HepG2 (cell line): ENCODE measurements around the gene MFSD12. TPM values are rescaled to one million over a fixed set of nuclear protein-coding genes. Genes with fewer than 3 reads are reported as not detected.
A peak's percentile ranks its signal among the peaks of the same experiment; 100 is the strongest.

Source experiments
- ATAC-seq: fragments of 200-7000 bp; cut with Tn5 transposase; 3 replicates; pipeline ENCODE4 v1.9.1; 2020; ENCODE audit warnings: mild to moderate bottlenecking, moderate library complexity
- BruUV-seq: library from RNA; stranded (reverse); fragments of 400-500 nt; replicated peaks from 2 replicates; lab custom pipeline; 2021; lab: Mats Ljungman, UMichigan
- CTCF ChIA-PET: fragments of 300-600 bp; formaldehyde crosslinking; extraction: SDS; loops from one replicate; lab custom pipeline; 2021; ENCODE audit warnings: low total read pairs, inconsistent platforms, low intra/inter-chr PET ratio; lab: Yijun Ruan, JAX
- POLR2A ChIA-PET: fragments of 350-600 bp; sonication (Branson Sonifier 250); formaldehyde crosslinking; loops from one replicate; lab custom pipeline; 2020; ENCODE audit warnings: antibody characterized with exemption, inconsistent platforms; lab: Yijun Ruan, JAX
- DNase-seq: peaks from one replicate; pipeline ENCODE4 v3.0.0-alpha.2; 2015; ENCODE audit warnings: low spot score
- FAIRE-seq: peaks from 3 replicates; lab custom pipeline; 2011; peaks lifted over from hg19 to GRCh38; lab: Jason Lieb, UNC
- H2AFZ ChIP-seq: one replicate; pipeline ENCODE4 v1.6.1; 2011; ENCODE audit warnings: low read length, inconsistent platforms
- H3K27ac ChIP-seq: fragments of 300-600 bp; 3 replicates; pipeline ENCODE4 v1.8.0; 2011; ENCODE audit warnings: mixed run types, mild to moderate bottlenecking, mixed read lengths, low read length, inconsistent platforms; ENCODE audit not compliant: insufficient read depth; ENCODE audit errors: extremely low read length
- H3K27me3 ChIP-seq, 2 experiments: fragments of 200-600 bp in 1 of 2; 2 replicates in 1 of 2; 3 replicates in 1 of 2; pipeline versions ENCODE4 v1.6.0 to v1.8.0; 2011; ENCODE audit warnings: low read length in 2 of 2, mild to moderate bottlenecking in 2 of 2, moderate library complexity in 2 of 2, inconsistent platforms in 1 of 2; ENCODE audit not compliant: insufficient read depth in 2 of 2, control insufficient read depth in 1 of 2
- H3K36me3 ChIP-seq, 2 experiments: fragments of 200-600 bp in 1 of 2; replicated peaks in 1 of 2; 2 replicates in 1 of 2; 3 replicates in 1 of 2; pipeline versions ENCODE4 v1.5.1 to v1.8.0; 2011; ENCODE audit warnings: low read length in 2 of 2, inconsistent platforms in 1 of 2; ENCODE audit not compliant: insufficient read depth in 2 of 2, control insufficient read depth in 1 of 2
- H3K4me1 ChIP-seq: 2 replicates; pipeline ENCODE4 v1.5.1; 2012; ENCODE audit warnings: low read length, inconsistent platforms; ENCODE audit not compliant: insufficient read depth
- H3K4me2 ChIP-seq: 2 replicates; pipeline ENCODE4 v1.6.0; 2011; ENCODE audit warnings: low read depth, low read length, inconsistent platforms
- H3K4me3 ChIP-seq, 3 experiments: fragments of 200-600 bp in 1 of 3; sonication (generic), shearing (Covaris generic) in 1 of 3; replicated peaks in 1 of 3; 2 replicates each; pipeline ENCODE4 v1.5.1; 2011 to 2016; ENCODE audit warnings: low read length in 3 of 3, inconsistent platforms in 2 of 3, low read depth in 2 of 3, mild to moderate bottlenecking in 2 of 3, control low read depth in 1 of 3, mixed read lengths in 1 of 3; ENCODE audit not compliant: insufficient read depth in 1 of 3
- H3K79me2 ChIP-seq: one replicate; pipeline ENCODE4 v1.6.1; 2011; ENCODE audit warnings: low read length, inconsistent platforms; ENCODE audit not compliant: insufficient read depth
- H3K9ac ChIP-seq: 2 replicates; pipeline ENCODE4 v1.6.0; 2011; ENCODE audit warnings: mild to moderate bottlenecking, low read depth, low read length, inconsistent platforms; ENCODE audit not compliant: insufficient read depth
- H3K9me3 ChIP-seq: 2 replicates; pipeline ENCODE4 v1.5.1; 2012; ENCODE audit warnings: mild to moderate bottlenecking, low read length
- H4K20me1 ChIP-seq: 2 replicates; pipeline ENCODE4 v1.6.0; 2011; ENCODE audit warnings: inconsistent platforms, mild to moderate bottlenecking, low read length, moderate library complexity; ENCODE audit not compliant: insufficient read depth
- CEBPG ChIP-seq: IDR thresholded peaks from 2 replicates; pipeline ENCODE4 v1.6.1; 2016
- MAFG ChIP-seq: sonication (generic); formaldehyde crosslinking; IDR thresholded peaks from 2 replicates; pipeline ENCODE4 v1.5.1; 2020; ENCODE audit warnings: mild to moderate bottlenecking, missing genetic modification reagents
- NCOA2 ChIP-seq: sonication (generic); formaldehyde crosslinking; IDR thresholded peaks from 2 replicates; pipeline ENCODE4 v1.8.0; 2022; ENCODE audit warnings: inconsistent platforms
- RBM22 ChIP-seq: fragments of 200-400 bp; formaldehyde crosslinking; optimal IDR thresholded peaks from 2 replicates; pipeline ENCODE3; 2017; ENCODE audit warnings: mild to moderate bottlenecking, low read length, moderate library complexity
- ZEB1 ChIP-seq: IDR thresholded peaks from 2 replicates; pipeline ENCODE4 v1.6.1; 2012; ENCODE audit warnings: mild to moderate bottlenecking, low read depth, inconsistent platforms; ENCODE audit not compliant: insufficient replicate concordance
- ZNF101 ChIP-seq: sonication (generic); formaldehyde crosslinking; IDR thresholded peaks from 2 replicates; pipeline ENCODE4 v1.4.0; 2020; ENCODE audit warnings: mild to moderate bottlenecking, low read depth, missing genetic modification reagents, borderline replicate concordance
- ZNF782 ChIP-seq: sonication (generic); formaldehyde crosslinking; IDR thresholded peaks from 2 replicates; pipeline ENCODE4 v1.4.0; 2020; ENCODE audit warnings: missing genetic modification reagents, mild to moderate bottlenecking, borderline replicate concordance
- ZNF878 ChIP-seq: sonication (generic); formaldehyde crosslinking; IDR thresholded peaks from 2 replicates; pipeline ENCODE4 v1.8.1; 2023; ENCODE audit warnings: mild to moderate bottlenecking, missing genetic modification reagents, moderate library complexity
- WGBS: methylation state at CpG from one replicate; pipeline ENCODE4 v1.1.6; 2017; ENCODE audit warnings: low lambda C conversion rate; 5-methylcytosine and 5-hydroxymethylcytosine counted together
- in situ Hi-C: cut with HindIII; loops from 2 replicates; pipeline ENCODE4 v1.10.0; 2017; ENCODE audit warnings: low pct_unique_long_range_greater_than_20kb; ENCODE audit not compliant: extremely low pct_ligation_motif_present
- intact Hi-C: fragments of 100-400 bp; cut with micrococcal nuclease; formaldehyde crosslinking; loops from one replicate; pipeline ENCODE4 v1.10.0; 2022; ENCODE audit not compliant: unreplicated experiment
- polyA plus RNA-seq, 8 experiments: library from polyadenylated mRNA; depleted of rRNA in 3 of 8; stranded (reverse) in 7 of 8; unstranded in 1 of 8; fragments of >200 nt; fragmentation: Illumina TruSeq in 4 of 8; extraction: Trizol in 4 of 8; gene quantifications; 2 replicates each; pipeline versions ENCODE4 v1.2.1 to v1.2.3, GENCODE V29; 2011 to 2016; ENCODE audit warnings: low read depth in 4 of 8, missing spikeins in 1 of 8, mixed read lengths in 1 of 8; ENCODE audit not compliant: insufficient read depth in 1 of 8
- total RNA-seq, 5 experiments: library from RNA; depleted of rRNA; stranded (reverse); fragments of >200 nt; fragmentation: Illumina TruSeq; extraction: Trizol; gene quantifications; 2 replicates each; pipeline ENCODE4 v1.2.3, GENCODE V29; 2016; ENCODE audit warnings: low read depth in 1 of 5
- TF ChIP-seq, protein P1 (sequence below): IDR thresholded peaks from 2 replicates; pipeline ENCODE4 v1.6.1; 2016; ENCODE audit warnings: control low read depth
- TF ChIP-seq, protein P2 (sequence below): sonication (generic); formaldehyde crosslinking; IDR thresholded peaks from 2 replicates; pipeline ENCODE4 v1.4.0; 2020; ENCODE audit warnings: mild to moderate bottlenecking, missing genetic modification reagents

MFSD12 gene
- total and polyA plus RNA-seq, 2 of the 13 experiments (the other 11 are each of a cell fraction or from before 2014, with no cell fraction given), result 27.2 to 29.1 TPM

- no peaks in the 10 kb centered on the region for H3K27me3 ChIP-seq
- no peak overlapping the region for H2AFZ ChIP-seq
- H4K20me1 ChIP-seq, result peaks cover 34% of the 10 kb centered on the region; the same call in 1 of the 2 replicates
- intact Hi-C loops, result no loop called here
- TF ChIP-seq, protein P1, sequence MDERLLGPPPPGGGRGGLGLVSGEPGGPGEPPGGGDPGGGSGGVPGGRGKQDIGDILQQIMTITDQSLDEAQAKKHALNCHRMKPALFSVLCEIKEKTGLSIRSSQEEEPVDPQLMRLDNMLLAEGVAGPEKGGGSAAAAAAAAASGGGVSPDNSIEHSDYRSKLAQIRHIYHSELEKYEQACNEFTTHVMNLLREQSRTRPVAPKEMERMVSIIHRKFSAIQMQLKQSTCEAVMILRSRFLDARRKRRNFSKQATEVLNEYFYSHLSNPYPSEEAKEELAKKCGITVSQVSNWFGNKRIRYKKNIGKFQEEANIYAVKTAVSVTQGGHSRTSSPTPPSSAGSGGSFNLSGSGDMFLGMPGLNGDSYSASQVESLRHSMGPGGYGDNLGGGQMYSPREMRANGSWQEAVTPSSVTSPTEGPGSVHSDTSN, result no peak
- TF ChIP-seq ZNF878 (CRISPR knock-in tag) (no peak), CEBPG (CRISPR knock-in tag) (no peak), ZNF782 (CRISPR knock-in tag) (no peak)
- H3K79me2 ChIP-seq, result peaks cover 61% of the 10 kb centered on the region
- H3K4me3 ChIP-seq, result no peak overlapping the region
- H3K9ac ChIP-seq, result no peak overlapping the region
- no peak for DNase-seq
- FAIRE-seq, result no peak
- 98% methylated on average over 8 of the region's 15 CpGs for WGBS
- H3K4me2 ChIP-seq, result no peak overlapping the region
- ATAC-seq, result no peak
- in situ Hi-C loops, result no loop called here
- H3K36me3 ChIP-seq, result peaks cover 7 to 26% of the 10 kb centered on the region in 2 experiments; a peak in 4 of 5 replicates
- ChIA-PET POLR2A (no interaction called here), CTCF (no interaction called here)
- no peaks in the 10 kb centered on the region for H3K9me3 ChIP-seq
- peaks cover 15% of the 10 kb centered on the region for H3K4me1 ChIP-seq
- H3K27ac ChIP-seq, result no peak overlapping the region
- no TSS peak for BruUV-seq
Measured at GRCh38 chr19:3515891-3516422, 41.4 kb downstream of the MFSD12 start.

DNA sequence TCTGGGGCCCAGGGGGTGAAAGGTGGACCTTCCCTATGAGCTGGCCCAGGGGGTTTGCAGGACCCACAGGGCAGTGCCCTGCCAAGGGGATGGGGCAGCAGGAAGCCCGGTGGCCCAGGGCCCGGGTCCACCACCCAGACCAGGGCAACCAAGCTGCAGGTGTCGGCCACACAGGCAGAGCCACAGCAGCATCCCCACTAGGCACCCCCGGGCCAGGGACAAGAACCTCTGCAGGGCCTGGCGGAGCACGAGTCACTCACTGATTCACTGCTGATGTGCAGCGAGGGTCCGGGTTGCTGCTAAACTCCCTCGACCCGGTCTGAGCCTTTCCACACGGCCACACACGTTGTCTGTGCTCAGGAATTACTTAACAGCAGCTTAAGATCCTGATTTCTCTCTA is 42.5 kb downstream of the MFSD12 start:
- Histone ChIP-seq H3K79me2 (peaks cover 66% of the 10 kb centered on the region), H3K27me3 (no peaks in the 10 kb centered on the region), H3K9me3 (no peaks in the 10 kb centered on the region), H3K9ac (no peak overlapping the region), H3K36me3 (peaks cover 6 to 30% of the 10 kb centered on the region in 2 experiments; a peak in 4 of 5 replicates), H3K4me3 (no peak overlapping the region), H3K27ac (no peak overlapping the region), H4K20me1 (peaks cover 37% of the 10 kb centered on the region; the same call in 1 of the 2 replicates), H2AFZ (no peak overlapping the region), H3K4me2 (no peak overlapping the region), H3K4me1 (peaks cover 15% of the 10 kb centered on the region)
- DNase-seq (no peak), FAIRE-seq (no peak), ATAC-seq (no peak)
- ChIA-PET POLR2A (no interaction called here), CTCF (no interaction called here)
- 94% methylated on average over 5 of the region's 12 CpGs for WGBS
- TF ChIP-seq ZEB1, result no peak
- peak; percentile 36 for TF ChIP-seq RBM22
- TF ChIP-seq, protein P2, sequence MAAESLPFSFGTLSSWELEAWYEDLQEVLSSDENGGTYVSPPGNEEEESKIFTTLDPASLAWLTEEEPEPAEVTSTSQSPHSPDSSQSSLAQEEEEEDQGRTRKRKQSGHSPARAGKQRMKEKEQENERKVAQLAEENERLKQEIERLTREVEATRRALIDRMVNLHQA (CRISPR knock-in tag), result no peak
- TF ChIP-seq NCOA2, result no peak
- no peak for TF ChIP-seq MAFG (CRISPR knock-in tag)
- TF ChIP-seq ZNF101, result no peak
- intact Hi-C loops (no loop called here), in situ Hi-C loops (no loop called here)
- BruUV-seq, result no TSS peak
